ENCODE measurements around the gene TLR10.
"Not testable (repeated sequence)": the region's sequence is repeated elsewhere in the genome, so short reads cannot be mapped to it uniquely, and the experiment has no call there.

Gene TLR10

DNA sequence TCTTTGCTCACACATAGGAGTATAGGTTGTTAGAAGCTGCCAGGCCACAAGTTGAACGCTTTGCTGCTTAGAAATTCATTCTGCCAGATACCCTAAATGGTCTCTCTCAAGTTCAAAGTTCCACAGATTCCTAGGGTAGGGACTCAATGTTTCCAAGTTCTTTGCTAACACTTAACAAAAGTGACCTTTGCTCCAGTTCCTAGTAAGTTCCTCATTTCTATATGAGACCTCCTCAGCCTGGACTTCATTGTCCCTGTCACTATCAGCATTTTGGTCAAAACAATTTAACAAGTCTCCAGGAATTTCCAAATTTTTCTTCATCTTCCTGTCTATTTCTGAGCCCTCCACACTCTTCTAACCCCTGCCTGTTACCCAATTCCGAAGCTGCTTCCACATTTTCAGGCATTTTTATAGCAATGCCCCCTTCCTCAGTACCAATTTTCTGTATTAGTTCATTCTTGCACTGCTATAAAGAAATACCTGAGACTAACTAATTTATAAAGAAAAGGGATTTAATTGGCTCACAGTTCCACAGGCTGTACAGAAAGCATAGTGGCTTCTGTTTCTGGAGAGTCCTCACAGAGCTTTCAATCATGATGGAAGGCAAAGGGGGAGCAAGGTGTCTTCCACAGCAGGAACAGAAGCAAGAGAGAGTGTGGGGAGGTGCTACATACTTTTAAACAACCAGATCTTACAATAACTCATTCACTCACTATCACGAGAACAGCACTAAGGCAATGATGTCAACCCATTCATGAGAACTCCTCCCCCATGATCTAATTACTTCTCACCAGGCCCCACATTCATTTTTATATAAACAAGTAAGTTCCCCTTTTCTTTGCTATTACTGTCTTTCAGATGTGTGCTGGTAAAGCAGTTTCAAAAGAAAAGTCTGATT is 33.3 kb upstream of the TLR10 start:
- Histone ChIP-seq H3K36me3 (ENCODE audit: insufficient read depth, low read depth, low read length) (no peaks in the 10 kb centered on the region), H3K4me3 (ENCODE audit: low read length) (no peak overlapping the region), H3K9ac (ENCODE audit: low read depth, low read length) (no peak overlapping the region), H3K4me1 (ENCODE audit: insufficient read depth, low read length) (no peaks in the 10 kb centered on the region), H3K27ac (ENCODE audit: low read length) (no peak overlapping the region), H3K9me3 (ENCODE audit: insufficient read depth, low read depth, low read length) (no peaks in the 10 kb centered on the region), H3K27me3 (ENCODE audit: insufficient read depth, low read length) (no peaks in the 10 kb centered on the region; the same call in 1 of the 2 replicates)

DNA sequence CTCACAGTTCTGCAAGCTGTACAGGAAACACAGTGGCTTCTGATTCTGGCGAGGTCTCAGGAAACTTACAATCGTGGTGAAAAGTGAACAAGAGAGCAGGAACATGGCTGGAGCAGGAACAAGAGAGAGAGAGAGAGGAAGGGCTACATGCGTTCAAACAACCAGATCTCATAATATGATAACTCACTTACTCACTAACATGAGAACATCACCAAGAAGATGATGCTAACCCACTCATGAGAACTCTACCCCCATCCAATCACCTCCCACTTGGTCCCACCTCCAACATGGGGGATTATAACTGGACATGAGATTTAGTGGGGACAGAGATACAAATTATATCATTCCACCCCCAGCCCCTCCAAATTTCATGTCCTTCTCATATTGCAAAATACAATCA is 31.6 kb upstream of the TLR10 start:
- Histone ChIP-seq H3K9me3 (ENCODE audit: insufficient read depth, low read depth, low read length) (no peaks in the 10 kb centered on the region), H3K4me1 (ENCODE audit: insufficient read depth, low read length) (no peaks in the 10 kb centered on the region), H3K9ac (ENCODE audit: low read depth, low read length) (no peak overlapping the region), H3K27me3 (ENCODE audit: insufficient read depth, low read length) (no peaks in the 10 kb centered on the region; the same call in 1 of the 2 replicates), H3K27ac (ENCODE audit: low read length) (no peak overlapping the region), H3K36me3 (ENCODE audit: insufficient read depth, low read depth, low read length) (no peaks in the 10 kb centered on the region), H3K4me3 (ENCODE audit: low read length) (no peak overlapping the region)

DNA sequence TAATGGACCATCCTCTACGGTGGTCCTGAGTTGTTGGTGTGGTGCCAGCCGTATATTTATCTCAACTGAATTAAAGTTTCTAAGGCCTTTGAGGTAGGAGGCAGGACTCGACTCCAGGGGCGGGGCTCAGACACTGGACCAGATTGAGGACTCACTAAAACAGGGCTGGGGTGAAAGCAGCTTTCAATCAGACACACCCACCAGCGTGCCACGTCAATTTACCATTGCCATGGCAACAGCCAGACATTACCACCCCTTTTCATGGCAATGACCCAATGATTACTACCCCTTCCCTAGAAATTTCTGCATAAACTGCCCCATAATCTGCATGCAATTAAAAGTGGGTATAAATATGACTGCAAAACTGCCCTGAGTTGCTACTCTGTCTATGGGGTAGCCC is 28.5 kb upstream of the TLR10 start:
- Histone ChIP-seq H3K4me3 (ENCODE audit: low read length) (no peak overlapping the region), H3K9ac (ENCODE audit: low read depth, low read length) (no peak overlapping the region), H3K27me3 (ENCODE audit: insufficient read depth, low read length) (no peaks in the 10 kb centered on the region), H3K4me1 (ENCODE audit: insufficient read depth, low read length) (no peaks in the 10 kb centered on the region), H3K27ac (ENCODE audit: low read length) (no peak overlapping the region), H3K9me3 (ENCODE audit: insufficient read depth, low read depth, low read length) (no peaks in the 10 kb centered on the region), H3K36me3 (ENCODE audit: insufficient read depth, low read depth, low read length) (no peaks in the 10 kb centered on the region)

DNA sequence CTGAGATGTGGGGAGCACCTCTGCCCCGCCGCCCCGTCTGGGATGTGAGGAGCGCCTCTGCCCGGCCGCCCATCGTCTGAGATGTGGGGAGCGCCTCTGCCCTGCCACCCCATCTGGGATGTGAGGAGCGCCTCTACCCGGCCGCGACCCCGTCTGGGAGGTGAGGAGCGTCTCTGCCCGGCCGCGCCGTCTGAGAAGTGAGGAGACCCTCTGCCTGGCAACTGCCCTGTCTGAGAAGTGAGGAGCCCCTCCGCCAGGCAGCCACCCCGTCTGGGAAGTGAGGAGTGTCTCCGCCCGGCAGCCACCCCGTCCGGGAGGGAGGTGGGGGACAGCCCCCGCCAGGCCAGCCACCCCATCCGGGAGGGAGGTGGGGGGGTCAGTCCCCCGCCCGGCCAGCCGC is 24.7 kb upstream of the TLR10 start:
- not testable (repeated sequence) for H3K27me3 ChIP-seq (ENCODE audit: insufficient read depth, low read length); H3K4me1 ChIP-seq (ENCODE audit: insufficient read depth, low read length); H3K36me3 ChIP-seq (ENCODE audit: insufficient read depth, low read depth, low read length); H3K27ac ChIP-seq (ENCODE audit: low read length); H3K9ac ChIP-seq (ENCODE audit: low read depth, low read length); H3K4me3 ChIP-seq (ENCODE audit: low read length)
- peaks cover 11% of the 10 kb centered on the region; the same call in 1 of the 2 replicates for H3K9me3 ChIP-seq (ENCODE audit: insufficient read depth, low read depth, low read length)

DNA sequence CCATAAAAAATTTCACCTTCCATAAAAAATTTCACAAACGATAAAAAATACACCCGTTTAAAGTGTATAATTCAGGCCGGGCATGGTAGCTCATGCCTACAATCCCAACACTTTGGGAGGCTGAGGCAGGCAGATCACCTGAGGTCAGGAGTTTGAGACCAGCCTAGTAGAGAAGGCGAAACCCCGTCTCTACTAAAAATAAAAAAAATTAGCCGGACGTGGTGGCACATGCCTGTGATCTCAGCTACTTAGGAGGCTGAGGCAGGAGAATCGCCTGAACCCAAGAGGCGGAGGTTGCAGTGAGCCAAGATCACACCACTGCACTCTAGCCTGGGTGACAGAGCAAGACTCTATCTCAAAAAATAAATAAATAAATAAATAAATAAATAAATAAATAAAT is 23.5 kb upstream of the TLR10 start:
- peaks cover 15% of the 10 kb centered on the region; the same call in 1 of the 2 replicates for H3K9me3 ChIP-seq (ENCODE audit: insufficient read depth, low read depth, low read length)
- H3K27me3 ChIP-seq (ENCODE audit: insufficient read depth, low read length); H3K9ac ChIP-seq (ENCODE audit: low read depth, low read length); H3K4me1 ChIP-seq (ENCODE audit: insufficient read depth, low read length); H3K27ac ChIP-seq (ENCODE audit: low read length); H3K4me3 ChIP-seq (ENCODE audit: low read length); H3K36me3 ChIP-seq (ENCODE audit: insufficient read depth, low read depth, low read length): not testable (repeated sequence)

DNA sequence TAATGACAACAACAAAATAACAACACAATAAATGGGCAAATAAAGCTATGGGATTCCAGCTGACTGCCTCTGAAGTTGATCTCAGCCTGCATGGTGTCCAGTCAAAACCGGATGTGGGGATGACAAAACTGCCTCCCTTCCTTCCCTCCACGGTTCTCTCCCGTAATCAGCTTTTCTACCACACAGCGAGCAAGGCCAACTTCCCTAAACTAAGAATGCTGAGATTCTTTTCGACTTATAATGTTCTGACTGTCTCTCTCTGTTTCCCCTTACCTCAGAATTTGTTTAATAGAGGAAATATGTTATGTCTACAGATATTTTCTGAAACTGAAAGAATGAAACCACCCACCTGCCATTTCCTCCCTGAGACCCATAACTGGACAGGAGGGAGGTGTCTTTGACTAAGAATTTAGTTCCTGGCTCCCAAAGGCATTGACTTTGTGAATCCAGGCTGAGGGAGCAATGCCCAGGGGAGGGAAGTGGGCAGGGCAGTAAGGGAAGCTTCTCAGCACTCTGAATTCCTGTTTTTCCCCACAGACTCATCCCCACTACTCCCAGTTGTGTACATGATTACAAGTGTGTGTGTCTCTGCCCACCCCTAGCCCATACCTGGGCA is 22.8 kb upstream of the TLR10 start:
- no peaks in the 10 kb centered on the region for H3K4me1 ChIP-seq (ENCODE audit: insufficient read depth, low read length)
- no peak overlapping the region for H3K4me3 ChIP-seq (ENCODE audit: low read length)
- no peak overlapping the region for H3K9ac ChIP-seq (ENCODE audit: low read depth, low read length)
- H3K27ac ChIP-seq (ENCODE audit: low read length), result no peak overlapping the region
- no peaks in the 10 kb centered on the region for H3K36me3 ChIP-seq (ENCODE audit: insufficient read depth, low read depth, low read length)
- peaks cover 15% of the 10 kb centered on the region; the same call in 1 of the 2 replicates for H3K9me3 ChIP-seq (ENCODE audit: insufficient read depth, low read depth, low read length)
- no peaks in the 10 kb centered on the region for H3K27me3 ChIP-seq (ENCODE audit: insufficient read depth, low read length)

DNA sequence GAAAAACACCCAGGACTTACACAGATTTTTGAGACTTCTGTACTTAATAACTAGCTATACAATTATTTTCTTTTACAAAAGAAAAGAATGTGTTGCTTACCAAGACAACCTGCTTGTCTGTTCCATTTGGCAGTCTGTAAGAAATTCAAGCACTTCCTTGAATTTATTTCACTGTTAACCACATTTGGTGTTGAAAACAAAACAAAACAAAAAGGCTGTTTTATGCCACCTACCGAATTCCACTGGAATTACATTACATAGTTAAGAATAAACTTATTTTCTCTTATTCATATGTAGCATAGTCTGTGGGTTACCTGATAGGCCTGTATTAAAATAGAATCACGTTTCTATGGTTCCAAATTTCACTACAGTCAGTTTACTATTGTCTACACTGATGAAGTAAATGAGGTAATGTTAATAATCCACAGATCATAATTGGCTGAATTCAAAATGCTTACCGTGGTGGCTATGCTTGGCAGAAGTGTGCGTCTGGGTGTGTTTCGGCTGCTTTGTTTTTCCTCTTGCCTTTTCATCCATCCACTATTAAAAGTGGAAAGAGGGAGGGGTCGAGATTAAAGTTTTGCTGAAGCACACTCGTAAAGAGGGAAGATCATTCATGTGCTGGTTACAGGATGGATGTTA is 22.0 kb upstream of the TLR10 start, which contains the start of gene TLR1:
Gene TLR1, minus strand, starts transcription at position 138 of the 642 bp plus-strand sequence. CDS start 5,960 bp downstream, outside the sequence.
- no peaks in the 10 kb centered on the region for H3K36me3 ChIP-seq (ENCODE audit: insufficient read depth, low read depth, low read length)
- H3K9me3 ChIP-seq (ENCODE audit: insufficient read depth, low read depth, low read length), result peaks cover 15% of the 10 kb centered on the region; the same call in 1 of the 2 replicates
- no peak within 1 kb of the TSS for H3K27ac ChIP-seq (ENCODE audit: low read length)
- no peak within 1 kb of the TSS for H3K4me3 ChIP-seq (ENCODE audit: low read length)
- no peak within 1 kb of the TSS for H3K9ac ChIP-seq (ENCODE audit: low read depth, low read length)
- H3K27me3 ChIP-seq (ENCODE audit: insufficient read depth, low read length), result no peaks in the 10 kb centered on the region
- no peaks in the 10 kb centered on the region for H3K4me1 ChIP-seq (ENCODE audit: insufficient read depth, low read length)

DNA sequence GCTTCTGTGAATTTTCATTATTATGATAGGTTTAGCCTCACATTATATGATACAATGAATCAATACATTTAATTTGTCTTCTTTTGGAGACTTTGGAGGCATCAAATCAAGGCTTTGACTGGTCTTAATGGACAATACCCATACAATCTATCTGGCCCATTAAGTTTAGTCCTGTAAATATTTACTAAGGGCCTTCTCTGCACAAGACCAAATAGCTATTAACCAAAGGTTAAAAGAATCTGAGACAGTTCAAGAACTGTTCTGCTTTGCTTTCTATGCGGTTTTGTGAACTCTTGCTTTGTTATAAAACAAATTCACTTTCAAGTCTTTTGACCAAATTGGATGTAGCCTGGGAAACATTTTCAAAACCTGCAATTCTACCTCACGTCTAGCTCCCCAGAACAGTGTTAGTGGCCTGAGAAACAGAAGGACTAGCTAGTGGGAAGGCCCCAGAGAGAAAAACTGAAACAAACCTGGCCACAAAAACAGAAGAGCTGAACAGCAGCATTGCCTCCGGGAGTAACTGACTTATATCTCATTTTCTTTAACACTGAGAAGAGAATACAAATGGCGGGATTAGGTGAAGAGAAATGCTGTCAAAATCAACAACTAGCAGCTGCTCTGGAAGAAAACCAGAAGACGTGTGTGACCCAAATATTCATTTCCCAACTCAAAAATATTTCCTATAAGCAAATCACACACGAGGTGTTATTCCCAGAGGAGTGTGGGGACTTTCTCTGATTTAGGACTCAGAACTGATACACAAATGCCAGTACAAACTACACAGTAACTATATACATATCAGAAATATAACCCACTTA is 21.3 kb upstream of the TLR10 start:
- H3K4me3 ChIP-seq (ENCODE audit: low read length), result no peak overlapping the region
- no peaks in the 10 kb centered on the region for H3K36me3 ChIP-seq (ENCODE audit: insufficient read depth, low read depth, low read length)
- no peaks in the 10 kb centered on the region for H3K27me3 ChIP-seq (ENCODE audit: insufficient read depth, low read length)
- no peaks in the 10 kb centered on the region for H3K4me1 ChIP-seq (ENCODE audit: insufficient read depth, low read length)
- H3K9me3 ChIP-seq (ENCODE audit: insufficient read depth, low read depth, low read length), result peaks cover 15% of the 10 kb centered on the region; the same call in 1 of the 2 replicates
- no peak overlapping the region for H3K27ac ChIP-seq (ENCODE audit: low read length)
- H3K9ac ChIP-seq (ENCODE audit: low read depth, low read length), result no peak overlapping the region

DNA sequence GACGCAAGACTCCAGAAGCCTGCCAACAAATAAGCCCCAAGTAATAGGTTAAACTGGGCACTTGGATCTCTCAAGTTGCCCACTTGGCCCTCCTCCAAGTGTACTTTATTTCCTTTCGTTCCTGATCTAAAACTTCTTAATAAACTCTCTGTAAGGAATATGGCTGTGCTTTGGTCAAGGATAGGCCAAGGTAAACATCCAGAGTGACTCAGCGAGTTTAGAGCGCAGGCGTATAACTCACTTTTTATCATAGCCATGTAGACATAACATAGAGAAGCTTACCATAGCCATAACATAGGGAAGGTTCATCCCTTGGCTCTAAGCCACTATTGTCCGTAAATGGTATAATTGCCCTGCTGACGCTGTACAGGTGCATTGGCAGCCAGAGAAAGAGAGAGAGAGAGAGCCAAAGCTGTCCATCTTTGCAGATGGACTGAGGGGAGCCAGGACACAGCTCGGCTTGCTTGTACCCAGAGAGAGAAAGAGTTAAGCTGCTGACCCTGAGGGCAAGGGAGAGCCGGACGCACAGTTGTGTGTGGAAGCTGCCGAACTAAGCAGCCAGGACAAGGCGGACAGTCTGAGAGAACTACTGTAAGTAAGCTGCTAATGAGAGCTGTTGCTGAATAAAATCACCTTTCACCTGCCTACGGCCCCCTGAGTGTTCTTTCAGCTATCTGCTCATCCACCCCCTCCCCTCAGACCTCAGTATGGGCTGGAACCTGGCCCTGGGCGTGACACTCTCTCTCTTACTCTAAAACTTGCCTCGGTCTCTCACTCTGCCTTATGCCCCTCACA is 20.0 kb upstream of the TLR10 start:
- no peak overlapping the region for H3K4me3 ChIP-seq (ENCODE audit: low read length)
- H3K9ac ChIP-seq (ENCODE audit: low read depth, low read length), result no peak overlapping the region
- peaks cover 15% of the 10 kb centered on the region; the same call in 1 of the 2 replicates for H3K9me3 ChIP-seq (ENCODE audit: insufficient read depth, low read depth, low read length)
- no peaks in the 10 kb centered on the region for H3K27me3 ChIP-seq (ENCODE audit: insufficient read depth, low read length)
- H3K36me3 ChIP-seq (ENCODE audit: insufficient read depth, low read depth, low read length), result no peaks in the 10 kb centered on the region
- no peak overlapping the region for H3K27ac ChIP-seq (ENCODE audit: low read length)
- no peaks in the 10 kb centered on the region for H3K4me1 ChIP-seq (ENCODE audit: insufficient read depth, low read length)

DNA sequence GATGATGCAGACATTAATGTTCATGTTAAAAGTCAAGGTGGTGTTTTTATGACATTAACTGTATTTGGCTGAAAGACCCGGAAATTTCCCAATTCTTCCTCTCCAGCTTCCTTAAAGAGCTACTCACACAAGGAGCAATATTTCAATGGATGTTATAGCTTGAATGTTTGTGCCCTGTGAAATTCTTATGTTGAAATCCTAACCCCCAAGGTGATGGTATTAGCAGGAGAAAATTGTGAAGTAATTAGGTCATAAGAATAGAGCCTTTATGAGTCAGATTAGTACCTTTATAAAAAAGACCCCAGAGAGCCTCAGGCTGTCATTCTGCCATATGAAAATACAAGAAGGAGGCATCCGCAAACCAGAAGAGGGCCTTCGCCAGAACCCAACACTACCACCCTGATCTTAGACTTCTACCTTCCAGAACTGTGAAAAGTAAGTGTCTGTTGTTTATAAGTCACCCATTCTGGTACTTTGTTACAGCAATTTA is 18.2 kb upstream of the TLR10 start:
- H3K27ac ChIP-seq (ENCODE audit: low read length), result no peak overlapping the region
- peaks cover 15% of the 10 kb centered on the region; the same call in 1 of the 2 replicates for H3K9me3 ChIP-seq (ENCODE audit: insufficient read depth, low read depth, low read length)
- no peaks in the 10 kb centered on the region for H3K27me3 ChIP-seq (ENCODE audit: insufficient read depth, low read length)

More for the DNA sequence above, 18.2 kb upstream of the TLR10 start:
- Histone ChIP-seq H3K36me3 (ENCODE audit: insufficient read depth, low read depth, low read length) (no peaks in the 10 kb centered on the region), H3K4me3 (ENCODE audit: low read length) (no peak overlapping the region), H3K9ac (ENCODE audit: low read depth, low read length) (no peak overlapping the region), H3K4me1 (ENCODE audit: insufficient read depth, low read length) (no peaks in the 10 kb centered on the region)

Measured in iPS-20b (cell line).